ENCODE measurements around the gene ZC3H18. TPM values are rescaled to one million over a fixed set of nuclear protein-coding genes. Genes with fewer than 3 reads are reported as not detected.

The ZC3H18 gene
- total and polyA plus RNA-seq, 2 experiments from 2014 or later: 16.8 to 37.1 TPM

DNA sequence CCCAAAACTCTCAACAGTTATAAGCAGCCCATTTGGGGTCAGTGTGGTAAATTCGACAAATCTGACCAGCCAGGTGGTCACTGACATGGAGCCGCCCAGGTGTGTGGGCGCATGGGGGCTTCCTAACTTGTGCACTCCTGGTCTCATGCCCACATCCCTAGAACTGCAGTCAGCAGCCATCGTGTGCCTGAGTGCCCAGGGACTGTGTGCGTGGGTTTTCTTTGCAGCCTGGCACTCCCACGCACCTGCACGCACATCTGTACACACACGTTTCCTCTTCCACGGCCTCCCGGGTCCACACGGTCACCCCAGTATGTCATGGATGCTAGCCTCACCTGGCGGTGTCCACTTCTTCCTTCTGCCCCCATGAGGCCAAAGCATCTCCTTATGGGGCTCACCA is 38.9 kb upstream of the ZC3H18 start:
- WGBS (ENCODE audit: low lambda C conversion rate, missing lambda C conversion rate): 95% methylated on average over 12 of the region's 12 CpGs
- no peak overlapping the region for H2AFZ ChIP-seq
- no peaks in the 10 kb centered on the region for H3K27me3 ChIP-seq
- H3K36me3 ChIP-seq (replicated peaks; ENCODE audit: insufficient read depth, low read depth): no peaks in the 10 kb centered on the region
- no peaks in the 10 kb centered on the region for H3K9me2 ChIP-seq (replicated peaks; ENCODE audit: insufficient read depth)
- no peak for TF ChIP-seq EZH2 (IDR thresholded peaks at IDR 0.05; ENCODE audit: borderline replicate concordance)
- TF ChIP-seq, protein P1, sequence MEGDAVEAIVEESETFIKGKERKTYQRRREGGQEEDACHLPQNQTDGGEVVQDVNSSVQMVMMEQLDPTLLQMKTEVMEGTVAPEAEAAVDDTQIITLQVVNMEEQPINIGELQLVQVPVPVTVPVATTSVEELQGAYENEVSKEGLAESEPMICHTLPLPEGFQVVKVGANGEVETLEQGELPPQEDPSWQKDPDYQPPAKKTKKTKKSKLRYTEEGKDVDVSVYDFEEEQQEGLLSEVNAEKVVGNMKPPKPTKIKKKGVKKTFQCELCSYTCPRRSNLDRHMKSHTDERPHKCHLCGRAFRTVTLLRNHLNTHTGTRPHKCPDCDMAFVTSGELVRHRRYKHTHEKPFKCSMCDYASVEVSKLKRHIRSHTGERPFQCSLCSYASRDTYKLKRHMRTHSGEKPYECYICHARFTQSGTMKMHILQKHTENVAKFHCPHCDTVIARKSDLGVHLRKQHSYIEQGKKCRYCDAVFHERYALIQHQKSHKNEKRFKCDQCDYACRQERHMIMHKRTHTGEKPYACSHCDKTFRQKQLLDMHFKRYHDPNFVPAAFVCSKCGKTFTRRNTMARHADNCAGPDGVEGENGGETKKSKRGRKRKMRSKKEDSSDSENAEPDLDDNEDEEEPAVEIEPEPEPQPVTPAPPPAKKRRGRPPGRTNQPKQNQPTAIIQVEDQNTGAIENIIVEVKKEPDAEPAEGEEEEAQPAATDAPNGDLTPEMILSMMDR (IDR thresholded peaks at IDR 0.05; ENCODE audit: poor library complexity): no peak
- TF ChIP-seq EZH2phosphoT487 (IDR thresholded peaks at IDR 0.05; ENCODE audit: low read depth, severe bottlenecking, unreplicated experiment): no peak
- H3K9me3 ChIP-seq (ENCODE audit: low read depth): no peaks in the 10 kb centered on the region
- no peak overlapping the region for H3K4me3 ChIP-seq
- peaks cover 14% of the 10 kb centered on the region for H3K4me1 ChIP-seq (ENCODE audit: insufficient read depth)
- H3K79me2 ChIP-seq: no peaks in the 10 kb centered on the region
- peak overlapping the region; percentile 29 for H3K27ac ChIP-seq
- H3K4me2 ChIP-seq: no peak overlapping the region
- H4K20me1 ChIP-seq (ENCODE audit: insufficient read depth, poor library complexity, severe bottlenecking): no peaks in the 10 kb centered on the region
- no peak for DNase-seq (ENCODE audit: low spot score)

DNA sequence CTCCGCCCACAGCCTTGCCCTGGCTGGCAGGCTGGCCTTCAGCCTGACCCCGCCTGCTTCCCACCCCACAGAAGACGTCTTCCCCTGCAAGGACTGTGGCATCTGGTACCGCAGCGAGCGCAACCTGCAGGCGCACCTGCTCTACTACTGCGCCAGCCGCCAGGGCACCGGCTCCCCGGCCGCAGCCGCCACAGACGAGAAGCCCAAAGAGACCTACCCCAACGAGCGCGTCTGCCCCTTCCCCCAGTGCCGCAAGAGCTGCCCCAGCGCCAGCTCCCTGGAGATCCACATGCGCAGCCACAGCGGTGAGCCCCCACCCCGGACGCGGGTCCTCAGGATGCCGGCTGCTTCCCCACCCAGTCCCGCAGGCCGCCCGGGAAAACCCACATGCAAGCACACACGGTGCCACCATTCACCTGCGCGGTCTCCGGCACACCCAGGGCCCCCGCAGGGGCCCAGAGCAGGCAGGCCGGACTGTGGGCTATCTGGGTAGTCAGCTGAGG is 38.2 kb upstream of the ZC3H18 start:
- no peak overlapping the region for H3K27ac ChIP-seq
- TF ChIP-seq, protein P1 (IDR thresholded peaks at IDR 0.05; ENCODE audit: poor library complexity): no peak
- no peak for TF ChIP-seq EZH2phosphoT487 (IDR thresholded peaks at IDR 0.05; ENCODE audit: low read depth, severe bottlenecking, unreplicated experiment)
- no peak for TF ChIP-seq EZH2 (IDR thresholded peaks at IDR 0.05; ENCODE audit: borderline replicate concordance)
- no peaks in the 10 kb centered on the region for H3K36me3 ChIP-seq (replicated peaks; ENCODE audit: insufficient read depth, low read depth)
- H3K9me3 ChIP-seq (ENCODE audit: low read depth): no peaks in the 10 kb centered on the region
- H3K9me2 ChIP-seq (replicated peaks; ENCODE audit: insufficient read depth): no peaks in the 10 kb centered on the region
- no peaks in the 10 kb centered on the region for H3K79me2 ChIP-seq
- no peak overlapping the region for H3K4me2 ChIP-seq
- no peak for DNase-seq (ENCODE audit: low spot score)
- no peaks in the 10 kb centered on the region for H4K20me1 ChIP-seq (ENCODE audit: insufficient read depth, poor library complexity, severe bottlenecking)
- H2AFZ ChIP-seq: no peak overlapping the region
- no peaks in the 10 kb centered on the region for H3K27me3 ChIP-seq
- H3K4me3 ChIP-seq: no peak overlapping the region
- peaks cover 13% of the 10 kb centered on the region for H3K4me1 ChIP-seq (ENCODE audit: insufficient read depth)
- 98% methylated on average over 17 of the region's 34 CpGs for WGBS (ENCODE audit: low lambda C conversion rate, missing lambda C conversion rate)

DNA sequence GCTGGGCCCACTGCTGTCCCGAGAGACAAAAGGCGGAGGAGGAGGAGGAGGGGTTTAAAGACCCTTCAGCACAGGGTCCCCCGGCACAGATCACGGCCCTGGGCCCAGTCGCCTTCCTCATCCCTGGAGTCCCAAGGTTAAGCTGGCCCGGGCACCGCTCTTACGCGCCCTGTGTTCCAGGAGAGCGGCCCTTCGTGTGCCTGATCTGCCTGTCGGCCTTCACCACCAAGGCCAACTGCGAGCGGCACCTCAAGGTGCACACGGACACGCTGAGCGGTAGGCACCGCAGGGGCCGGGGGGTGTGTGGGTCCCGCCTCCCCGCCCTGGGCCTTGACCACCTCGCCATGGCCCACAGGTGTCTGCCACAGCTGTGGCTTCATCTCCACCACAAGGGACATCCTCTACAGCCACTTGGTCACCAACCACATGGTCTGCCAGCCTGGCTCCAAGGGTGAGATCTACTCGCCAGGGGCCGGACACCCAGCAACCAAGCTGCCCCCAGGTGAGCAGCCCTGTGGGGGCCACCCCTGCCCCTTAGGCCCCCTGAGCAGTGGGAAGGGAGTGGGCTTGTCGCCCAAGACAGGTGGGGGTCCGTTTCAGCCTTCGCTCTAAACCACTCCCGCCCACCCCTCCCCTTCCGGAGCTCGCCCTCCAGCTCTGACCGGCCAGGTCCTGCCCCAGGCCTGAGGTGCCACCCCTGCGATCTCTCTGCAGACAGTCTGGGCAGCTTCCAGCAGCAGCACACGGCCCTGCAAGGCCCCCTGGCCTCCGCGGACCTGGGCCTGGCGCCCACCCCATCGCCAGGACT is 37.6 kb upstream of the ZC3H18 start:
- Histone ChIP-seq H2AFZ (no peak overlapping the region), H3K4me3 (no peak overlapping the region), H3K9me2 (replicated peaks; ENCODE audit: insufficient read depth) (no peaks in the 10 kb centered on the region), H3K4me2 (peak overlapping the region; percentile 62), H4K20me1 (ENCODE audit: insufficient read depth, poor library complexity, severe bottlenecking) (no peaks in the 10 kb centered on the region), H3K27me3 (no peaks in the 10 kb centered on the region), H3K4me1 (ENCODE audit: insufficient read depth) (peaks cover 8% of the 10 kb centered on the region), H3K79me2 (no peaks in the 10 kb centered on the region), H3K27ac (no peak overlapping the region), H3K36me3 (replicated peaks; ENCODE audit: insufficient read depth, low read depth) (no peaks in the 10 kb centered on the region), H3K9me3 (ENCODE audit: low read depth) (no peaks in the 10 kb centered on the region)
- TF ChIP-seq, protein P1 (IDR thresholded peaks at IDR 0.05; ENCODE audit: poor library complexity): no peak
- TF ChIP-seq EZH2 (IDR thresholded peaks at IDR 0.05; ENCODE audit: borderline replicate concordance): no peak
- TF ChIP-seq EZH2phosphoT487 (IDR thresholded peaks at IDR 0.05; ENCODE audit: low read depth, severe bottlenecking, unreplicated experiment): no peak
- DNase-seq (ENCODE audit: low spot score): no peak
- WGBS (ENCODE audit: low lambda C conversion rate, missing lambda C conversion rate): 97% methylated on average over 31 of the region's 37 CpGs
